Kidney epithelial cell (primary cell): ENCODE data around the gene ATOH8. TPM values are rescaled to one million over a fixed set of nuclear protein-coding genes. Genes with fewer than 3 reads are reported as not detected.
"Not testable (repeated sequence)": the region's sequence is repeated elsewhere in the genome, so short reads cannot be mapped to it uniquely, and the experiment has no call there.

ENCODE experiments used
- DNase-seq: peaks from one replicate; pipeline ENCODE4 v3.0.0-alpha.2; 2010; ENCODE audit warnings: low read depth
- H3K27me3 ChIP-seq: 2 replicates; pipeline ENCODE4 v1.6.0; 2011; ENCODE audit warnings: low read length; ENCODE audit not compliant: control insufficient read depth, insufficient read depth
- H3K36me3 ChIP-seq: 2 replicates; pipeline ENCODE4 v1.5.1; 2011; ENCODE audit warnings: low read length; ENCODE audit not compliant: control insufficient read depth, insufficient read depth
- H3K4me3 ChIP-seq: 2 replicates; pipeline ENCODE4 v1.5.1; 2011; ENCODE audit warnings: low read depth, mild to moderate bottlenecking, control low read depth, low read length
- CTCF ChIP-seq: IDR thresholded peaks from 2 replicates; pipeline ENCODE4 v1.5.1; 2011; ENCODE audit warnings: mild to moderate bottlenecking, moderate library complexity, low read length, control low read depth, inconsistent platforms; ENCODE audit not compliant: insufficient read depth, poor library complexity, severe bottlenecking
- total RNA-seq: library from RNA; depleted of rRNA; stranded (reverse); fragments of >200 nt; gene quantifications from 2 replicates; pipeline ENCODE4 v1.2.3, GENCODE V29; 2015

The ATOH8 gene
- total RNA-seq, 1 donor from 2014 or later: 1.0 TPM

- H3K27me3 ChIP-seq: peaks cover 10% of the 10 kb centered on the region
- no peak for TF ChIP-seq CTCF
These were observed 74.9 kb downstream of the ATOH8 start for GRCh38 chr2:85828725-85829124.

GRCh38 chr2:85829394-85829793 lies 75.6 kb downstream of the ATOH8 start:
- not testable (repeated sequence) for H3K4me3 ChIP-seq, H3K27me3 ChIP-seq, DNase-seq, H3K36me3 ChIP-seq

More at GRCh38 chr2:85828725-85829124, 74.9 kb downstream of the ATOH8 start:
- Histone ChIP-seq H3K36me3 (no peaks in the 10 kb centered on the region), H3K4me3 (no peak overlapping the region)
- no peak for DNase-seq

- no peaks in the 10 kb centered on the region for H3K36me3 ChIP-seq
- no peak for DNase-seq
These were observed 76.9 kb downstream of the ATOH8 start for GRCh38 chr2:85830645-85831044.

DNA sequence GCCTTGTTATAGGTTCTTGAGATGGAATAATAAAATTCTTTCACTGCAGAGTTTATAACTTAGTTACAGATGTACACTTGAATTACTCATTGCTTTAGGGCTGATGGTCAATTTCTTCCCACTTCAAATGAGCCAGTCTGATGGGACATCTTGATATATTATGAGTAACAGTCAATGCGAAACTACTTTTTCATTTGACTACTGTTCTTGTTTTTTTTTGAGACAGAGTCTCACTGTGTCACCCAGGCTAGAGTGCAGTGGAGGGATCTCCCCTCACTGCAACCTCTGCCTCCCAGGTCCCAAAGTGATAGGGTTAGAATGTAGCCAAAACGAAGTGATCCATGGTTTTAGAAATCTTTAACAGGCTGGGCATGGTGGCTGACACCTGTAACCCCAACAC lies 77.9 kb downstream of the ATOH8 start:
- TF ChIP-seq CTCF: no peak
- Histone ChIP-seq H3K4me3 (no peak overlapping the region), H3K27me3 (peaks cover 6% of the 10 kb centered on the region), H3K36me3 (no peaks in the 10 kb centered on the region)
- no peak for DNase-seq

More at GRCh38 chr2:85830645-85831044, 76.9 kb downstream of the ATOH8 start:
- no peak for TF ChIP-seq CTCF
- Histone ChIP-seq H3K4me3 (no peak overlapping the region), H3K27me3 (peaks cover 6% of the 10 kb centered on the region)

GRCh38 chr2:85834466-85834865 lies 80.7 kb downstream of the ATOH8 start:
- no peaks in the 10 kb centered on the region for H3K27me3 ChIP-seq
- DNase-seq: no peak
- no peak overlapping the region for H3K4me3 ChIP-seq
- no peaks in the 10 kb centered on the region for H3K36me3 ChIP-seq
- no peak for TF ChIP-seq CTCF

Other genes starting within 250 kb of the ATOH8 start
- 147 and 160 TPM in 2 replicates for gene MAT2A, start 214.8 kb upstream of the ATOH8 start, total RNA-seq
- 25.7 and 37.0 TPM in 2 replicates for gene GGCX, start 192.5 kb upstream of the ATOH8 start, total RNA-seq
- gene VAMP8, start 176.4 kb upstream of the ATOH8 start, total RNA-seq: 42.3 and 53.5 TPM in 2 replicates
- gene VAMP5, start 169.6 kb upstream of the ATOH8 start, total RNA-seq: 16.5 and 28.5 TPM in 2 replicates
- gene RNF181, start 158.2 kb upstream of the ATOH8 start, total RNA-seq: 220 and 271 TPM in 2 replicates
- 19.1 and 24.4 TPM in 2 replicates for gene TMEM150A, start 151.3 kb upstream of the ATOH8 start, total RNA-seq
- 12.6 and 12.8 TPM in 2 replicates for gene C2orf68, start 141.9 kb upstream of the ATOH8 start, total RNA-seq
- gene USP39, start 137.8 kb upstream of the ATOH8 start, total RNA-seq: 56.8 and 86.4 TPM in 2 replicates
- gene SFTPB, start 85.8 kb upstream of the ATOH8 start, total RNA-seq: not detected in 2 replicates
- gene GNLY, start 59.6 kb upstream of the ATOH8 start, total RNA-seq: not detected in 2 replicates
- gene ST3GAL5, start 135.0 kb downstream of the ATOH8 start, total RNA-seq: 3.0 and 3.8 TPM in 2 replicates